HG02970 (cell line): ENCODE measurements around the gene AKAP8L.
A peak's percentile ranks its signal among the peaks of the same experiment; 100 is the strongest.
"Not testable (repeated sequence)": the region's sequence is repeated elsewhere in the genome, so short reads cannot be mapped to it uniquely, and the experiment has no call there.

Source experiments
- ATAC-seq: cut with Tn5 transposase; IDR thresholded peaks from one replicate; pipeline ENCODE4 v1.9.1; 2021; ENCODE audit warnings: mild to moderate bottlenecking, moderate library complexity, moderate number of reproducible peaks; ENCODE audit not compliant: unreplicated experiment, low FRiP score

The AKAP8L gene

GRCh38 chr19:15365264-15365663 is 53.5 kb downstream of the AKAP8L start:
- ATAC-seq, result no peak

GRCh38 chr19:15363791-15364190 is 55.0 kb downstream of the AKAP8L start:
- not testable (repeated sequence) for ATAC-seq

- ATAC-seq, result not testable (repeated sequence)
Observed at GRCh38 chr19:15363048-15363447, 55.7 kb downstream of the AKAP8L start.

- ATAC-seq, result not testable (repeated sequence)
Observed at GRCh38 chr19:15360015-15360414, 58.8 kb downstream of the AKAP8L start.

- ATAC-seq, result no peak
Observed at GRCh38 chr19:15358918-15359317, 59.9 kb downstream of the AKAP8L start.

- no peak for ATAC-seq
Observed at GRCh38 chr19:15357906-15358305, 60.9 kb downstream of the AKAP8L start.

- no peak for ATAC-seq
Observed at GRCh38 chr19:15354566-15355296, 64.1 kb downstream of the AKAP8L start.

- no peak for ATAC-seq
Observed at GRCh38 chr19:15353908-15354307, 64.9 kb downstream of the AKAP8L start.

- ATAC-seq, result not testable (repeated sequence)
Observed at GRCh38 chr19:15352535-15352934, 66.3 kb downstream of the AKAP8L start.

- not testable (repeated sequence) for ATAC-seq
Observed at GRCh38 chr19:15341328-15341727, 77.5 kb downstream of the AKAP8L start.

GRCh38 chr19:15340086-15340485 is 78.7 kb downstream of the AKAP8L start:
- no peak for ATAC-seq

GRCh38 chr19:15337202-15337601 is 81.6 kb downstream of the AKAP8L start:
- ATAC-seq, result no peak

- ATAC-seq, result not testable (repeated sequence)
Observed at GRCh38 chr19:15335992-15336391, 82.8 kb downstream of the AKAP8L start.

GRCh38 chr19:15332311-15332996 is 86.3 kb downstream of the AKAP8L start, which contains the start of gene BRD4:
BRD4 (minus strand) TSS chr19:15332539; CDS start chr19:15273099, 59,440 bp downstream.
- ATAC-seq, result peak; percentile 58

GRCh38 chr19:15331419-15332310 is 87.1 kb downstream of the AKAP8L start:
- peak; percentile 31 for ATAC-seq

- no peak for ATAC-seq
Observed at GRCh38 chr19:15330801-15331418, 87.9 kb downstream of the AKAP8L start.
